RCC 7860 (cell line): Measurements from ENCODE around the gene ZNF83.
"Not testable (repeated sequence)": the region's sequence is repeated elsewhere in the genome, so short reads cannot be mapped to it uniquely, and the experiment has no call there.

Source experiments
- DNase-seq: peaks from one replicate; pipeline ENCODE4 v3.0.0-alpha.2; 2015; ENCODE audit warnings: low spot score
- FAIRE-seq: peaks from 2 replicates; lab custom pipeline; 2012; peaks lifted over from hg19 to GRCh38; lab: Jason Lieb, UNC

The ZNF83 gene

DNA sequence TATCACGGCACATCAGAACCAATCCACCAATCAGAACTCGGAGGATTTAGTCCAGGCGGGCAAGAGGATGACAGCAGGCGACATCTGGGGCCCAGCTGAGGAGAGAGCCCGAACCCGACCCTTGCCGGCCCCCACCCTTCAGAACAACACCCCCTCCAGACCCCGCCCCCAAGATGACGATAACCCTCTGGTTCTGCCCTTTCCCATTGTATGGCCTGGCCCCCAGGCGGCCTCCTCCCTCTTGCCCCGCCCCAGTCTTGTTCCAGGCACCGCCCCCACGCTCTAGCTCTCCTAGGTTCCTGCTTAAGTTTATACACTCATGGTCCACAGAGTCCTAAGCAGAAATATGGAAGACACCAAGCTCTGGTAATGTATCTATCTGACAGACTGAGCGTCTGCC lies 2.8 kb upstream of the ZNF83 start:
- DNase-seq (no peak), FAIRE-seq (no peak)

DNA sequence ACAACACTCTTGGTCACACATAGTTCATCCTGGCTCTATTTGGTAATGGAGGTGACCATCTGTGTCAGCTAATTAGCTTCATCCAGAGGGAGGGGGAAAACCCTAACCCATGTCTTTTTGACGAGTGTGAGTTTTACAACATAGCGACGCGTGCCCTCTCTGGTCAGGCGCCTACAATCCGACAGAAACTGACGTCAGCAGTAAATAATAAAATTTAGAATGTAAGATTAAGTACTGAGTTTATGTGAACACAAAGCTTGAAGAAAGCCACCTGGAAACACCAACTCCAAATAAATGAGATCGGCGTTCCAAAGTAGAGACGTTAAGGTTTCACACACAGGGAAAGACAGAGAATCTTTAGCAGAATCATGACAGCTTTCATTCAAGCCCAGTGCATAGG lies 1.8 kb upstream of the ZNF83 start:
- FAIRE-seq (no peak), DNase-seq (no peak)

DNA sequence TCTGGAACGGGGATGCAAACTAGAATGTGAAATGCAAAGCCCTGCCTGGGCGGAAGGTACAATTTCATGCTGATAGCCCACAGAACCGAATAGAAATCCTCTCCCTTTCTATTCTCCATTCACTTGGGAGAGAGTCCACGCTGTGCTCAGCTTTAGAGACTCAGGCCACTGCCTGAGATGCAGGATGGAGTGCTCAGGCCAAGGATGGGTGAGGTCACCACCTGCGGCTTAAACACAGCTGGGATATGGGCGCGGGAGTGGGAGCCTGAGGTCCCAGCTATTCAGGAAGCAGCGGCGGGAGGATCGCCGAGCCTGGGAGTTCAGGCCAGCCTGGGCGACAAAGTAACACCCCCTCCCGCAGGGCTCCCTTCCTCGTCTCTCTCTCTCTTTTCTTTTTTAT lies 446 bp upstream of the ZNF83 start:
- FAIRE-seq (peak; percentile 64), DNase-seq (peak; percentile 67)

DNA sequence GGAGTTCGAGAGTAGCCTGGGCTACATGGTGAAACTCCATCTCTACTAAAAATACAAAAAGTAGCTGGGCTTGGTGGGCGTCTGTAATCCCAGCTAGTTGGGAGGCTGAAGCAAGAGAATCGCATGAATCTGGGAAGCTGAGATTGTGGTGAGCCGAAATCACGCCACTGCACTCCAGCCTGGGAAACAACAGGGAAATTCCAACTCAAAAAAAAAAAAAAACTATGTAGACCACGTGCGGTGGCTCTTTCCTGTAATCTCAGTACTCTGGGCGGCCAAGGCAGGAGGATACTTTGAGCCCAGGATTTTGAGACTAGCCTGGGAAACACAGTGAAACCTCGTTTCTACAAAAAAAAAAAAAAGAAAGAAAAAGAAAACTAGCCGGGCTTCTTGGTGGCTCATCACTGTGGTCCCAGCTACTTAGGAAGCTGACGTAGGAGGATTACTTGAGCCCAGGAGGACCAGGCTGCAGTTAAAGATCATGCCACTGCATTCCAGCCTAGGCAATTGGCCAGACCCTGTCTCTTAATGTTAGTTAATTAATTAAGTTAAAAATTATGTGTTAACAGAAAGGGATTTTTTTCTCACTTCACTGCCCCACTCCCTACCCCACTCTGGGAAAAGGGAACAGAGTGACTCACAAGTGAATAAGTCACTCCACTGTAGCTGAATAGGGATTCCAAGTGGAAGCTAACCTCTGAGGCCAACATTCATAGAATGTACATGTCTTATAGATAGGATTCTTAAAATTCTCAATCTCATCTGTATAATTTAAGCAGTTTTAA lies 2.2 kb downstream of the ZNF83 start:
- FAIRE-seq (peak; percentile 90), DNase-seq (peak; percentile 57)

DNA sequence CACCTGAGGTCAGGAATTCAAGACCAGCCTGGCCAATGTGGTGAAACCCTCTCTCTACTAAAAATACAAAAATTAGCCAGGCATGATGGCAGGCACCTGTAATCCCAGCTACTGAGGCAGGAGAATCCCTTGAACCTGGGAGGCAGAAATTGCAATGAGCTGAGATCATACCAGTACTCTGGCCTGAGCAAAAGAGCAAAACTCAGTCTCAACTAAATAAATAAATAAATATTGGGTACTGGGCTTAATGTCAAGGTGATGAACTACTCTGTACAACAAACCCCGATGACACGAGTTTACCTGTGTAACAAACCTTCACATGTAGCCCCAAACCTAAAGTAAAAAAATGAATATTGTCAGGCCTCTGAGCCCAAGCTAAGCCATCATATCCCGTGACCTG lies 10.7 kb downstream of the ZNF83 start:
- not testable (repeated sequence) for FAIRE-seq, DNase-seq

DNA sequence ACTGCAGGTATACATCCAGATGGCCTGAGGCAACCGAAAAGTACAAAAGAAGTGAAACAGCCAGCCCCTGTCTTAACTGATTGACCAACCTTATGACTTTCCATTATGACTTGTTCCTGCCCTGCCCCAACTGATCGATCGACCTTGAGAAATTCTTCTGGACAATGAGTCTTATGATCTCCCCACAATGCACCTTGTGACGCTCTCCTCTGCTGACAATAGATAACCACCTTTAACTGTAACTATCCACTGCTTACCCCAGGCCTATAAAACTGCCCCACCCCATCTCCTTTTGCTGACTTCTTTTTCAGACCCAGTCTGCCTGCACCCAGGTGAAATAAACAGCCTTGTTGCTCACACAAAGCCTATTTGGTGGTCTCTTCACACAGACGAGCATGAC lies 11.2 kb downstream of the ZNF83 start:
- DNase-seq (no peak), FAIRE-seq (no peak)

DNA sequence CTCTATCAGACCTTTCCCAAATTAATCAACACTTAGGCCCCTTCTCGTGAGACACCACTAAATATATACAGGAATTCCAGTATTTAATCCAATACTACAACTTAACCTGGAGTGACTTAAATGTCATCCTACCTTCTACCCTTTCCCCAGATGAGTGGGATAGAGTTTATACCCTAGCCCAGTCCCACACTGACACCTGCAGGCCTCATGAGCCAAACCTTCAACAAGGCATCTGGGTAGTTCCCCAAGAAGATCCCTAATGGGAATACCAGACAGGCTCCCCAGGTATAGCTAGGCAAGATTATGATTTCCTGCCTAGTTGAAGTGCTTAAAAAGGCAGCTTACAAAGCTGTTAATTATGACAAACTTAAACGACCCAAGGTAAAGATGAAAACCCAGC lies 15.9 kb downstream of the ZNF83 start:
- FAIRE-seq, result no peak
- DNase-seq, result no peak

DNA sequence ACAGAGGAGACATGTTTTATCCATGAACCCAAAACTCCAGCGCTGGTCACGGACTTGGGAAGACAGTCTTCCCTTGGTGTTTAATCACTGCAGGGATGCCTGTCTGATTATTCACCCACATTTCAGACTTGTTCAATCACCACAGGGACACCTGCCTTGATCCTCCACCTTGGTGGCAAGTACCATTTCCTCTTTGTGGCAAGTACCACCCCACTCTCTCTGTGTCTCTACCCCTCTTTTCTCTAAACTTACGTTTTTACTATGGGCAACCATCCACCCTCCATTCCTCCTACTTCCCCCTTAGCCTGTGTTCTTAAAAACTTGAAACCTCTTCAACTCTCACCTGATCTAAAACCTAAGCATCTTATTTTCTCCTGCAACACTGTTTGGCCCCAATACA lies 16.8 kb downstream of the ZNF83 start:
- no peak for DNase-seq
- FAIRE-seq, result no peak

DNA sequence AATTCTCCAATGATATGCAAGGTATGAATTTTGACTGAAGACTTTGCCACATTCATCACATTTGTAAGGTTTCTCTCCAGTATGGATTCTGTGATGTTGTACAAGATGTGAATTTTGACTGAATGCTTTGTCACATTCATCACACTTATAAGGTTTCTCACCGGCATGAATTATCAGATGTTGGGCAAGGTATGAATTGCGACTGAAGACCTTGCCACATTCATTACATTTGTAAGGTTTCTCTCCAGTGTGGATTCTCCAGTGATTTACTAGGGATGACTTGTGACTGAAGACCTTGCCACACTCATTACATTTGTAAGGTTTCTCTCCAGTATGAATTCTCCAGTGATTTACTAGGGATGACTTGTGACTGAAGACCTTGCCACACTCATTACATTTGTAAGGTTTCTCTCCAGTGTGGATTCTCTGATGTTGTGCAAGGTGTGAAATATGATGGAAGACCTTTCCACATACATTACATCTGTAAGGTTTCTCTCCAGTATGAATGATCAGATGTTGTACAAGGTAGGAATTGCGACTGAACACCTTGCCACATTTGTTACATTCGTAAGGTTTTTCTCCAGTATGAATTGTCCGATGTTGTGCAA lies 24.8 kb downstream of the ZNF83 start:
- no peak for DNase-seq
- FAIRE-seq, result no peak

DNA sequence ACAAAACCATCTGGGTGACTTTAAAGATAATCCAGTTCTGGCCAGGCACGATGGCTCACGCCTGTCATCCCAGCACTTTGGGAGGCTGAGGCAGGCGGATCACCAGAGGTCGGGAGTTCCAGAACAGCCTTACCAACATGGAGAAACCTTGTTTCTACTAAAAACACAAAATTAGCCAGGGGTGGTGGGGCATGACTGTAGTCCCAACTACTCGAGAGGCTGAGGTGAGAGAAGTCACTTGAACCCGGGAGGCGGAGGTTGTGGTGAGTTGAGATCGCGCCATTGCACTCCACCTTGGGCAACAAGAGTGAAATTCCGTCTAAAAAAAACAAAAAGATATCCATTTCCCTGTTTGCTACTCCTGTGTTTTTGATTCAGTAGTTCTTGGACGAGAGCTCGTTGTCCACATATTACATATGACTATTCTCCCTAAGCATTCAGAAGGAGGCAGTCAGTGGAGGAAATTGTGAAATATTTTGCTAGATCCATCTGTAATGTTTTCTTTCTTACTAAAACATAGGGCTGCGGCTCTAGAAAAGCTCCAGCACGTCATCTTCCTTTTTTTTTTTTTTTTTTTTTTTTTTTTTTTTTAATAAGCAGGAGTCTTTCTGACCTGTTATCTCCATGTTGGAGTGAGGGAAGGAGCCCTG lies 34.5 kb downstream of the ZNF83 start:
- DNase-seq (no peak), FAIRE-seq (no peak)

DNA sequence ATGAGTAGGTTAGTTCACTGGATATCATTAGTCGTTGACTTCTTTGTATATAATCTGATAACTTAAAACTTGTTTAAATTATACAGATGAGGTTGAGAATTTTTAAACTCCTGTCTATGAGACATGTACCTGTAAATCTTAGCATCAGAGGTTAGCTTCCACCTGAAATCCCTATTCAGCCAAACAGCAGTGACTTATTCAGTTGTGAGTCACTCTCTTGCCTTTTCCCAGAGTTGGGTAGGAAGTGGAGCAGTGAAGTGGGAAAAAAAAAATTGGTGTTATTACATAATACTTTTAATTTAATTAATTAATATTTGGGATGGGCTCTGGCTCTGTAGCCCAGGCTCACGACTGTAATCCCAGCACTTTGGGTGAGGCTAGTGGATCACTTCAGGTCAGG lies 35.2 kb downstream of the ZNF83 start:
- FAIRE-seq (no peak), DNase-seq (no peak)

DNA sequence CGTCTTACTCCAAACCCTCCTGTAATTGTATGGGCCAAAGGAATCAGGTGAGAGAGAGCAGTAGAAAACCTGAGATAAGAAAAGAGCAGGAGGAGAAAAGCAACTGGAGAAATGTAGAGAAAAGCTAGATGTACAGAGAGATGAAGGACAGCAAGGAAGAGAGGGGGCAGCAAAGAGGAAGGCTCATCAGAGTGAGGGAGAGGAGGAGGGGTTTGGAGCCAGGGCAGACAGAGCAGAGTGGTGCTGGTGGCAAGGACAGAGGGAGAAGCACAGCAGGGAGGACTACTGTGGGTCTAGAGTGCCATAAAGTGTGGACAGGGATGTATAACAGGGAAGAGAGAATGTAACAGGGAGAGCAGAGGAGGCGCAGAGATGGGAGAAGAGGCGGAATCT lies 36.2 kb downstream of the ZNF83 start:
- DNase-seq, result peak; percentile 22
- not testable (repeated sequence) for FAIRE-seq

DNA sequence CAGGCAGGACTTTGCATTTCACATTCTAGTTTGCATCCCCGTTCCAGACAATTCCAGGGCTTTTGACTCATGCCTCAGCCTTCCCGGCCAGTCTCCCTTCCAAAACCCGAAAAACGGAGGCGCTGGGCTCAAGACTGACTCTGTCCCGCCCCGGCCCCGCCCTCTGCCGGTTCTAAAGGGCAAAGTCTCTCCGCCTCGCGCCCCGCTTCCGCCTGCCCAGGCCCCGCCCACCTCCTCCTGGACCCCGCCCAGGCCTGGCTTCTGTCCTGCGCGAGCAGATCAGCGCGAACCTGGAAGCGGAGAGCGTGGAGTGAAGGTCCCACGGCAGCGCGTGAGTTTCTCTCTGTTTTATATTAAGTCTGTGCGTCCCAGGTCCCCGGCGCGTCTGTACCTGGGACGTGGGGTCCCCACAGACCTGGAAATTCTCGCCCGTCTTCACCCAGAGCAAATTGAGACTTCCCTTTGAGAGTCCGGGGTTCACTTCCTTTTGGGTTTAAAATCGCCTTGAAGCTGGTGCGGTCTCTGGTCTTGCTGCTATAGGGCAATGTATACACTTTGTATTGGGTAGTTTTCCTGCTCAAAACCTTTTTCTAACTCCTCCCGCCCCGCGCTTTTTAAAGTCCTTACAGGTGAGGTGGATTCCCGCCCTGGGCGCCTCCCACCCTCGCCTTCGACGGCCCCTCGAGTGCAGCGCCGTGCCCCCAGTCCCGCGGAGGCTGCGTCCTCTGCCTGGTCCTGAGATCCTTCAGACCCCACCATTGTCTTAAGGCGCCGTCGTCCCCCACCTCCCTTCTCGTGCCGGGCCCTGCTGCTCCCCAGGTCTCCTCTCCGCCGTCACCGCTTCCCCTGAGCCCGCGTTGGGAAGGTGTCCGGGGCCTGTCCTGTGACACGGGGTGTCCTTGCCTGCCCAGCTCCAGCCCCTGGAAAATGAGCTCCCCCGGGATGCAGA lies 36.9 kb downstream of the ZNF83 start:
- peak; percentile 48 for FAIRE-seq
- DNase-seq, result peak; percentile 68

DNA sequence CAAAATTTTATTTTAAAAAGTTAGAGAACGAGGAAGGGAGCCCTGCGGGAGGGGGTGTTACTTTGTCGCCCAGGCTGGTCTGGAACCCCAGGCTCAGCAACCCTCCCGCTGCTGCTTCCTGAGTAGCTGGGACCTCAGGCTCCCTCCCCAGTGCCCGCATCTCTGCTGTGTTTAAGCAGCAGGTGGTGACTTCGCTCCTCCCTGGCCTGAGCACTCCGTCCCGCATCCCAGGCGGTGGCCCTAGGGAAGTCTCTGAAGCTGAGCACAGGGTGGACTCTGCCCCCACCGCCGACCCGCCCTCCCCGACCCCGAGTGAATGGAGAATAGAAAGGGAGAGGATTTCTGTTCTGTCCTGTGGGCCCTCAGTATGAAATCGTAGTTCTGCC lies 37.5 kb downstream of the ZNF83 start:
- no peak for FAIRE-seq
- no peak for DNase-seq

DNA sequence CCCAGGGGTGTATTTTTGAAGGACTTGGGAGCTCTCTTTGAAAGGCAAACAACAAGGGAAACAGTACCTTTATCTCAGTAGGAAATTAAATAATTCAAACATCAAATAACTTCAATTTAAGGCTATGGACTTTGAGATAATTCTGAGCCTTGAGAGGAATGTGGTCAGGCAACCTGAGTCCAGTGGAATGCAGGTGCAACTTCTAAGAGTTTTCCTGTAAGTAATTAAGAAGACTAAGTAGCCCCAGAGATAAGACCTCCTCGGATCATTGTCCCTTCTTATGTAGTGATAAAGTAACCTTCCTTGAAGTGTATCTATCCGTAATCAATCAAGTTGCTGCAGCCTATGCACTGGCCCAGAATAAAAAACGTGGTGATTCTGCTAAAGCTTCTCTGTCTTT lies 38.9 kb downstream of the ZNF83 start:
- FAIRE-seq (no peak), DNase-seq (no peak)

DNA sequence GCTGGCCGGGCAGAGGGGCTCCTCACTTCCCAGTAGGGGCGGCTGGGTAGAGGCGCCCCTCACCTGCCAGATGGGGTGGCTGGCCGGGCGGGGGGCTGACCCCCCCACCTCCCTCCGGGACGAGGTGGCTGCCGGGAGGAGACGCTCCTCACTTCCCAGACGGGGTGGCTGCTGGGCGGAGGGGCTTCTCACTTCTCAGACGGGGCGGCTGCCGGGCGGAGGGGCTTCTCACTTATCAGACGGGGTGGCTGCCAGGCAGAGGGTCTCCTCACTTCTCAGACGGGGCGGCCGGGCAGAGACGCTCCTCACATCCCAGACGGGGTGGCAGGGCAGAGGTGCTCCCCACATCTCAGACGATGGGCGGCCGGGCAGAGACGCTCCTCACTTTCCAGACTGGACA lies 44.7 kb downstream of the ZNF83 start:
- FAIRE-seq, DNase-seq: not testable (repeated sequence)

DNA sequence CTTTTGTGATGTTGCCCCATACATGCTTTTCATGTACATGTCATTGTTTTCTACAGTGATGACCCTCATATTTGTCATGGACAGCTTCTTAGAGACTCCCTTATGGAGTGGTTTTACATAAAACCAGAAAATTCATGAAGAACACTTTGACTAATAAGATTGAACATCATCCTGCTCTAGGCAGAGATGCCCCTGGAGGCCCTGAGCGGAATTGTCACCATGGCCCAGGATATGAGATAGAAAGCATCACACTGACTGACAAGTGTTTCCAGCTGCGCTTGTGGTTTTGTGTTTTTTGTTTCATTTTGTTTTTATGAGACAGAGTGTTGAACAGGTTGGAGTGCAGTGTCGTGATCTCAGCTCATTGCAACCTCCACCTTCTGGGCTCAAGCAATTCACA lies 45.9 kb downstream of the ZNF83 start:
- no peak for FAIRE-seq
- DNase-seq, result no peak

DNA sequence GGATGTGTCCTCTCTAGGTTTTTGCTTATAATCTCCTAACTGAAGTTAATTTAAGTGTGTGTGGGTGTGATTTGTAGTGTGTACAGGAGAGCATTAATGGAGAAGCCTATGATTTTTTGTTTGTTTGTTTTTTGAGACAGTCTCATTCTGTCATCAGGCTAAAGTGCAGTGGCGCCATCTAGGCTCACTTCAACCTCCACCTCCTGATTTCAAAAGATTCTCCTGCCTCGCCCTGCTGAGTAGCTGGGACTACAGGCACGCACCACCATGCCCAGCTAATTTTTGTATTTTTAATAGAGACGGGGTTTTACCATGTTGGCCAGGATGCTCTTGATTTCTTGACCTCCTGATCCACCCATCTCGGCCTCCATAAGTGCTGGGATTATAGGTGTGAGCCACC lies 47.4 kb downstream of the ZNF83 start:
- FAIRE-seq, result no peak
- DNase-seq, result no peak

DNA sequence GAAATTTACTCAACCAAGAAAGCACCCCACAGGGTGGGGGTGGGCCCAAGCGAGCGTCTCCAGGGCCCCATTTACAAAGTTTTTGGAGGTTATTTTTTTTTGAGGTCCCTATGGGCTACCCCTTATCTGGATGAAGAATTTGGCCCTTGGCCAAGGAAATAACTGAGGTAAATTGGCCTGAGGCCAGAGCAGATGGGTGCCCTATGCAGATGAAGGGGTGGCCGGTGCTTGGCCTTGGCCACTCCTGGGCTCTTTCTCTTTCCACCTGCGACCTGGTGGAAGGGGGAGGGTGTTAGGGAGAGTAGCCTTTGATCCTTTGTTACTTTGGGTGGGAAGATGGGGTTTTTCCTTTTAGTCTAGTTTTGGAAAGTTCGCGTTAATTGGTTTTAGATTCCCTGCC lies 52.6 kb downstream of the ZNF83 start:
- FAIRE-seq, result no peak

DNA sequence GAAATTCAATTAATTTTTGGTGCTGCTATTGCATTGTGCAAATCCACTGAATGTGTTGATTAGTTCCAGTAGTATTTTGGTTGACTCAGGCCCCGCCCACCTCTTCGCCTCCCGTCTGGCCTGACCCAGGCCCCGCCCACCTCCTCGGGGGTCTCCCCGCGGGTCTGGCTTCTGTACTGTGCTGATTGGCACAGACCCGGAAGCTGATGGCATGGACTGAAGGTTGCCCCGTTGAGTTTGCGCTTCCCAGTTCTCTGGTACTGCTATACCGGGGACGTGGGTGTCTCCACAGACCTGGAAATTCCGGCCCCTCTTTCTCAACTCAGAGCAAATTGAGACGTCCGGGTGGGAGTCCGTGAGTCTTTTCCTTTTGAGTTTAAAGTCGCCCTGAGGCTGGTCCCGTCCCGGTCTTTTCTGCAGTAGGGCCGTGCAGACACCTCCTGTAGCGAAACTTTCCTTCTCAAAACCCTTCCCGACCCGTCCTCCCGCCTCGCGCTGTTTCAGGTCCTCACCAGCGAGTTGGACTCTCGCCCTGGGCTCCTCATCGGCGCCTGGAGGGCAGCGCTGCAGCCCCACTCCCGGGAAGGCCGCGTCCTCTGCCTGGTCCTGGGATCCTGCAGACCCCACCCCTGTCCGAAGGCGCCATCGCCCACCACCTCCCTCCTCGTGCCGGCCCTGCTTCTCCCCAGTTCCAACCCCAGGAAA lies 53.3 kb downstream of the ZNF83 start:
- DNase-seq (no peak), FAIRE-seq (no peak)

More for the DNA sequence above, 52.6 kb downstream of the ZNF83 start:
- no peak for DNase-seq
